Fibroblast of villous mesenchyme (primary cell): ENCODE results near the gene KLK15. TPM values are rescaled to one million over a fixed set of nuclear protein-coding genes. Genes with fewer than 3 reads are reported as not detected.

Experiments used
- DNase-seq: peaks from one replicate; pipeline ENCODE4 v3.0.0-alpha.2; 2010; ENCODE audit warnings: low read depth
- H3K4me3 ChIP-seq: 2 replicates; pipeline ENCODE4 v1.5.1; 2011; ENCODE audit warnings: low read depth, mild to moderate bottlenecking, low read length
- CTCF ChIP-seq: IDR thresholded peaks from 2 replicates; pipeline ENCODE4 v1.5.1; 2012; ENCODE audit warnings: low read depth, mild to moderate bottlenecking, low read length; ENCODE audit not compliant: insufficient read depth
- total RNA-seq: library from RNA; depleted of rRNA; stranded (reverse); fragments of >200 nt; gene quantifications from 2 replicates; pipeline ENCODE4 v1.2.3, GENCODE V29; 2012

KLK15 gene
- total RNA-seq, 1 donor: not detected

- no peak overlapping the region for H3K4me3 ChIP-seq
- TF ChIP-seq CTCF: no peak
- no peak for DNase-seq
These were observed 17.4 kb upstream of the KLK15 start for GRCh38 chr19:50850738-50851137.

- H3K4me3 ChIP-seq: no peak overlapping the region
- DNase-seq: no peak
- TF ChIP-seq CTCF: no peak
These were observed 11.0 kb upstream of the KLK15 start for GRCh38 chr19:50844296-50844935.

GRCh38 chr19:50843701-50844221 lies 10.4 kb upstream of the KLK15 start:
- DNase-seq: no peak

GRCh38 chr19:50843205-50843604 lies 9.8 kb upstream of the KLK15 start:
- no peak for DNase-seq
- no peak for TF ChIP-seq CTCF
- H3K4me3 ChIP-seq: no peak overlapping the region

More at GRCh38 chr19:50843701-50844221, 10.4 kb upstream of the KLK15 start:
- no peak overlapping the region for H3K4me3 ChIP-seq
- no peak for TF ChIP-seq CTCF

GRCh38 chr19:50842130-50842529 lies 8.8 kb upstream of the KLK15 start:
- H3K4me3 ChIP-seq: no peak overlapping the region
- no peak for DNase-seq
- no peak for TF ChIP-seq CTCF

GRCh38 chr19:50839712-50840655 lies 6.6 kb upstream of the KLK15 start:
- no peak overlapping the region for H3K4me3 ChIP-seq
- no peak for DNase-seq
- no peak for TF ChIP-seq CTCF
